HFF-Myc (cell line): ENCODE results near the gene RAB10.

Experiments used
- DNase-seq: peaks from one replicate; pipeline ENCODE4 v3.0.0-alpha.2; 2011; ENCODE audit warnings: low read depth; ENCODE audit errors: extremely low read depth
- H3K4me3 ChIP-seq: replicated peaks from 2 replicates; pipeline ENCODE4 v1.5.1; 2011; ENCODE audit warnings: low read depth, mild to moderate bottlenecking, control low read depth, low read length
- TF ChIP-seq, protein P1 (sequence below): IDR thresholded peaks from 2 replicates; pipeline ENCODE4 v1.5.1; 2012; ENCODE audit warnings: mild to moderate bottlenecking, low read depth, low read length, control low read depth; ENCODE audit errors: missing control alignments

Gene RAB10

DNA sequence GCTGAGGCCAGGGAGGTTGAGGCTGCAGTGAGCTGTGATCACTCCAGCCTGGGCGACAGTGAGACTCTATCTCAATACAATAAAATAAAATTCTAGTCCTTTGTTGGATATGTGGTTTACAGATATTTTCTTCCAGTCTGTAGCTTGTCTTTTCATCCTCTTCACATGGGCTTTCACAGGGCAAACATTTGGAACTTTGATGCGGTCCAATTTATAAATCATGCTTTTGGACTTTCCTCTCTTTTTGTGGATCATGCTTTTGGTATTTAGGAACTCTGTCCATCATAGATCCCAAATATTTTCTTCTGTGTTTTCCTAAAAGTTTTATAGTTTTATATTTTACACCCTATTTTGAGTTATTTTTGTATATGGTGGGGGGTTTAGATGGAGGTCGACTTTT lies 14.9 kb downstream of the RAB10 start:
- H3K4me3 ChIP-seq: no peak overlapping the region
- TF ChIP-seq, protein P1, sequence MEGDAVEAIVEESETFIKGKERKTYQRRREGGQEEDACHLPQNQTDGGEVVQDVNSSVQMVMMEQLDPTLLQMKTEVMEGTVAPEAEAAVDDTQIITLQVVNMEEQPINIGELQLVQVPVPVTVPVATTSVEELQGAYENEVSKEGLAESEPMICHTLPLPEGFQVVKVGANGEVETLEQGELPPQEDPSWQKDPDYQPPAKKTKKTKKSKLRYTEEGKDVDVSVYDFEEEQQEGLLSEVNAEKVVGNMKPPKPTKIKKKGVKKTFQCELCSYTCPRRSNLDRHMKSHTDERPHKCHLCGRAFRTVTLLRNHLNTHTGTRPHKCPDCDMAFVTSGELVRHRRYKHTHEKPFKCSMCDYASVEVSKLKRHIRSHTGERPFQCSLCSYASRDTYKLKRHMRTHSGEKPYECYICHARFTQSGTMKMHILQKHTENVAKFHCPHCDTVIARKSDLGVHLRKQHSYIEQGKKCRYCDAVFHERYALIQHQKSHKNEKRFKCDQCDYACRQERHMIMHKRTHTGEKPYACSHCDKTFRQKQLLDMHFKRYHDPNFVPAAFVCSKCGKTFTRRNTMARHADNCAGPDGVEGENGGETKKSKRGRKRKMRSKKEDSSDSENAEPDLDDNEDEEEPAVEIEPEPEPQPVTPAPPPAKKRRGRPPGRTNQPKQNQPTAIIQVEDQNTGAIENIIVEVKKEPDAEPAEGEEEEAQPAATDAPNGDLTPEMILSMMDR: no peak
- DNase-seq: no peak

DNA sequence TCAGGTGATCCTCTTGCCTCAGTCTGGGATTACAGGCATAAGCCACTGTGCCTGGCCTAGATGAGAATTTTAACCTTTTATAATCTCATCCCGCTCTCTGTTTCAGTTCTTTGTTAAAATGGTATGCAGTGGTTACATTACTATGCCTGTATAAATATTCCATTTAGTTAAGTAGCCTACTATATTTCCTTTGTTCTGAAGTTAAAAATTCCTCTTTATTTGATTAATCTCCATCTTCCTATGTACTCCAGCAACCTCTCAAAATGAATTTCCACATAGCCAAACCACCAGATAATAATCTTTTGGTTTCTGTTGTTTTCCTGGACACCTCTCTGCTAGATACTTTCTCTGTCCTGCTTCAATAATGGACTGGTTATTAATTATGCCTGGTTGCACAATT lies 15.8 kb downstream of the RAB10 start:
- H3K4me3 ChIP-seq: no peak overlapping the region
- TF ChIP-seq, protein P1: no peak
- no peak for DNase-seq

DNA sequence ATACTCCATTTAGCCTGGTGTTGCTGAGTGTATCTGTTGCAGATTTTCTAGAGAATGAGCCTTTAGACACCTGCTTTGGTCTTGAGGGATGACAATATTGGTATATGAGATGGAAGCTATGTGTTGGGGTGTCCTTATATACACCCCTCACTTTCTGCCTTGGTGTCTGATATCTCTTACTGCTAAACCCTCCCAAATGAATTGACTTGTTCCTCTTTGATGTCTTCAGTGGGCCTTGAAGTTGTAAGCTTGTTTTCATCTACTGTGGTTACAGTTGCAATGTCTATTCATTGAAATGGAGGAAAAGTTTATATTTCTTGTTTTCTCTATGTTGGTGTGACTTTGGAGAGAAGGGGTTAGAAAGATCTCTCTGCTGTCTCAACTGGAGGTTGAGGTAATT lies 18.9 kb downstream of the RAB10 start:
- DNase-seq: no peak
- TF ChIP-seq, protein P1: no peak
- no peak overlapping the region for H3K4me3 ChIP-seq

DNA sequence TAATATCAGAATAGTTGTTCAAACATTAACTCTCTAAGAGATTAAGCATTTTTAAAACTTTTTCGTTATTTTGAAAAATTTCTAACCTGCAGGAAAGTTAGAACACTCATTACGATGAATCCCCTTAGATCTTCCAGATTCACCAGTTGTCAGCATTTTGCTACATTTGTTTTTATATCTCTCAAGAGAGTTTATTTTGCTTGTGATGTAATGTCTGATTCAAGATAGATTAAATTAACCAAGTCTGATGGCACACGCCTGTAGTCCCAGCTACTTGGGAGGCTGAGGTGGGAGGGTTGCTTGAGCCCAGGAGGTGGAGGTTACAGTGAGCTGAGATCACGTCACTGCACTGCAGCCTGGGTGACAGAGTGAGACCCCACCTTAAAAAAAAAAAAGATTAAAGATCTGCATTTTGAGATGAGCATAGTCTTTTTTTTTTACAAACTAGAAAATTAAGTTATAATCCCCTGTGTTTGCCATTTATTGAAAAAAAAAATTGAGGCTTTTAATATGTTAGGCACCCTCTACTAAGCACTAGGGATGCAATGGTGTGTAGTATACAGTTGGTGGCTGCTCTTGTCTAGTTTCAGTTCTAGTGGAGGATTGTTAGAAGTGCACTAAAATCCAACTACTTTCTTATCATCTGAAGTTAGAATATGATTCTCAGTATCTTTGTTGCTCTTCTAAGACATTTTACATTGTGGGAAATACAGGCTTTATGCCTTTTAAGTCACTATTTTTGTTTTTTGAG lies 20.9 kb downstream of the RAB10 start:
- DNase-seq: no peak
- no peak overlapping the region for H3K4me3 ChIP-seq
- TF ChIP-seq, protein P1: no peak

DNA sequence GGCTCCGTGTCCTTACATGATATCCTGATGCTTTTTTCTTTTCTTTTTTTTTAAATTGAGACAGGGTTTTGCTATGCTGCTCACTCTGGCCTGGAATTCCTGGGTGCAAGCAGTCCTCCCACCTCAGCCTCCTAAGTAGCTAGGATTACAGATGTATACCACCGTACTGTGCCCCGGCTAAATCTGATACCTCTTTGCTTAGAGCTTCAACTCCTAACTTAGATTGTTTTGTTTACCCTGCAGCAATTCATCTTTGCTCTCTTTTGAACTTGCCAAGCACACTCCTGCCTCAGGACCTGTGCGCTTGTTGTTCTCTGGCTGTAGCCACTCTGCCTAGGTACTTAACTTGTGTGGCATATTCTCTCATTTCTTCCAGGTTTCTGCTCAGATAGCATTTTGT lies 24.5 kb downstream of the RAB10 start:
- TF ChIP-seq, protein P1: no peak
- H3K4me3 ChIP-seq: no peak overlapping the region
- DNase-seq: no peak

DNA sequence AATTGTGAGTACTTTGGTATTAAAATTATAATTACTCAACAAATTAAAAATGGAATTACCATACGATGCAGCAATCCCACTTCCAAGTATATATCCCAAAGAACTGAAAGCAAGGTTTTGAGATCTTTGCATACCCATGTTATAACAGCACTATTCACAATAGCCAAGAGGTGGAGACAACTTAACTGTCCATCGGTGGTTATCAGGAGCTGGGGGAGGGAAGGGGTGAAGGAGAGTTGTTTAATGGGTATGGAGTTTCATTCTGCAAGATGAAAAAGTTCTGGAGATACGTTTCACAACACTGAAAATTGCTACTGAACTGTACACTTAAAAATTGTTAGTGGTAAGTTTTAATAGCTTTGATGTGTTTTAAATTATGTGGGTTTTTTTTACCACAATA lies 25.7 kb downstream of the RAB10 start:
- H3K4me3 ChIP-seq: no peak overlapping the region
- TF ChIP-seq, protein P1: no peak

DNA sequence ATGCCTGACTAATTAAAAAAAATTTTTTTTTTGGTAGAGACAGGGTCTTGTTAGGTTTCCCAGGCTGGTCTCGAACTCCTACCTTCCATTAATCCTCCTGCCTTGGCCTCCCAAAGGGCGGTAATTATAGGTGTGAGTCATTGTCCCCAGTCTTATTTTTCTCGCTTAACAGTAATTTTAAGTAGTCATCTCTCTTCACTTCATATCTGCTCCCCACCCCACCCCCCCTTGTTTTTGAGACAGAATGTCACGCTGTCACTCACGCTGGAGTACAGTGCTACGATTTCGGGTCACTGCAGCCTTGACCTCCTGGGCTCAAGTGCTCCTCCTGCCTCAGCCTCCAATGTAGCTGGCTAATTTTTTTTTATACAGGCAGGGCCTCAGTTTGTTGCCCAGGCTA lies 27.7 kb downstream of the RAB10 start:
- no peak overlapping the region for H3K4me3 ChIP-seq
- TF ChIP-seq, protein P1: no peak
- DNase-seq: no peak

More for the DNA sequence above, 25.7 kb downstream of the RAB10 start:
- DNase-seq: no peak
